Activated CD4-positive, alpha-beta T cell treated with anti-CD3 and anti-CD28 coated beads, Interleukin-2, Interleukin-4, amounts not matched to agents 100 ng/mL and 50 ng/mL, durations not matched to agents 16 hours and 8 hours (primary cell): ENCODE data around the gene FDCSP.
"Not testable (repeated sequence)": the region's sequence is repeated elsewhere in the genome, so short reads cannot be mapped to it uniquely, and the experiment has no call there.

Source experiments
- DNase-seq: peaks from one replicate; pipeline ENCODE4 v3.0.0-alpha.2; 2020; ENCODE audit warnings: low spot score

The FDCSP gene

DNA sequence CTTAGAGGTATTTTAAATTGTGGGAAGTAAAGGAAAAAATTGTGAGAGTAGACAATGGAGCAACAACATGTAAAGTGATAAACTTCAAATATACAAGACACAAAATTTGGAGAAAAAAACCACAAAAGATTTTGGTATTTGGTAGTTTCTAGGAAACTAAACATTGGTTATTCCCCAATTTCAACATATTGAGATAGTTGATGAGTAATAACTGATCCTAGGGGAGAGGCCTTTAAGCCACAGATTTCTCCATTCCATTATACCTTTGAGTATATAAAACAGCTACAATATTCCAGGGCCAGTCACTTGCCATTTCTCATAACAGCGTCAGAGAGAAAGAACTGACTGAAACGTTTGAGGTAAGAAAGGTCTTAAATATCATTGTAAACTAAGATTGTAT, at the start of gene FDCSP:
Gene FDCSP (plus strand): TSS at position 301 of the 400 bp plus-strand sequence. CDS start 5,071 bp downstream, outside the sequence.
- no peak for DNase-seq

DNA sequence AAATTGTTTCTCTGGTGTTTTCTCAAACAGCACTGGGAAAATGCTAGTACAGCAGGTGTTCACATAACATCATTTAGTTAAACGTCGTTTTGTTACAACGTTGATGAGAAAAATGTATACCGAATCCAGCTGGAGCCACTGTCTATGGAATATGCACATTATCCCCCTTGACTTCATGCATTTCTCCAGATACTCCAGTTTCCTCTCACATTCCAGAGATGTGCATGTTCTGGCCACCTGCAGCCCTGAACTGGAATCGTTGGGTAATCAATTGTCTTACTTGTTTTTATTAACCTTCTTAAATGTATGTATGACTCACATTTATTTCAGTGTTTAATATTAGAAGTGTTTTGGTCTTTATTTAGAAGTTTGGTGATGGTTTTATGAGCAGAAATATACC, 48.8 kb upstream of the FDCSP start:
- no peak for DNase-seq

DNA sequence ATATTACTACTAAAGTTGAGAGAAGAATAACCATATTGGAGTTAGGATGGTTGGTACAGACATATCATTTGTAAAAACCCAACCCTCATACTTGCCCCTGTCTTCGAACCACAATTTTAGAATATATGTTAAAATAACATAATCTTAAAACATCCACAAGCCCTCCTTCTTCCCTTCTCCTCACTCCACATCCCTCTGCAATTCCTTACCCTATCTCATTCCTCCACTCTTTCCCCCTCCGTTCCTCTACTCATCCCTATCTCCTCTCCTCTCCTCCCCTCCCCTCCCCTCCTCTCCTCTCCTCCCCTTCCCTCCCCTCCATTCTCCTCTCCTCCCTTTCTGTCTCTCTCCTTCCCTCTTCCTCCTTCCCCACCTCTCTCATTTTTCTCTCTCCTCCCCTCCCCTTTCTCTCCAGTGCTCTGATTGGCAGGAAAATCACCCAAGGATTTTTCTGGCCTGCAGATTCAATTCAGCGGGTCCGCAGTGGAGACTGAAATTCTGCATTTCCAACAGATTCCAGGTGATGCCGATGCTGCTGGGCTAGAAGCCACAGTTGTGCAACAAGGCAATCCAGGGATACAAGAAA, 47.8 kb upstream of the FDCSP start:
- DNase-seq = no peak

DNA sequence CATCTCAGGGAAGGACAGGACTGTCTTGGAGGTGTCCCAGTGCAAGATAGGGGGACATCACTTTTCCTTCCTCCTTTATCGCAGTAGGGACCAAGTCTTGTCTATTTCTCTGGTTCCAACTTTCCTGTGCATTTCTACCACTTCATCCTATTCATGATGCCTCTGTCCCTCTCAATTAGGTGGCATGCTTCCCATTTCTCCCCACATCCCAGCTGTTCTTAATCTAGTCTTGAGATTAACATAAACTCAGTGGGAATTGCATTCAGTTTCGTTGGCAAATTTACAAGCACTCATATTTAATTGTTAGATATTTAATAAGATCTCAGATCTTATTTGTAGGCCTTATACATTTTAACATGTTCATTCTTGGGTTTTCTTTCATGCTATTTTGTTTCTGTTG, 46.1 kb upstream of the FDCSP start:
- no peak for DNase-seq

DNA sequence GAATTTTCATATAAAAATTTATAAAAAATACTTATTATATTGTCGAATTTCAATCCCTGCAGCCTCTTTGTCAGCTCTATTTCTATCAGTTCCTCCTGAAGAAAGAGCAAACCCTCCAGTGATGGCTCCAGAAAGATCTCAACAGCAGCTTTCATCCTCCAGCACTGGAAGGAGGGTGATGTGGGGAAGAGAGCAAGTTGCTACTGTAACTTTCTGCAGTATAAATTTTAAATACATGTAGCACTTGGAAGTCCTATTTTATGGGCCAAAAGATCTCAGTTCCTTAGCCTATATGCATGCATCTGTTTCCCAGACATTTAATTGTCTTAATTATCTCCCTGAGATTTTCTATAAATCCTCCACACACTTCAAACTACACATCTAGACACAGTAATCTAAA, 44.1 kb upstream of the FDCSP start:
- no peak for DNase-seq

DNA sequence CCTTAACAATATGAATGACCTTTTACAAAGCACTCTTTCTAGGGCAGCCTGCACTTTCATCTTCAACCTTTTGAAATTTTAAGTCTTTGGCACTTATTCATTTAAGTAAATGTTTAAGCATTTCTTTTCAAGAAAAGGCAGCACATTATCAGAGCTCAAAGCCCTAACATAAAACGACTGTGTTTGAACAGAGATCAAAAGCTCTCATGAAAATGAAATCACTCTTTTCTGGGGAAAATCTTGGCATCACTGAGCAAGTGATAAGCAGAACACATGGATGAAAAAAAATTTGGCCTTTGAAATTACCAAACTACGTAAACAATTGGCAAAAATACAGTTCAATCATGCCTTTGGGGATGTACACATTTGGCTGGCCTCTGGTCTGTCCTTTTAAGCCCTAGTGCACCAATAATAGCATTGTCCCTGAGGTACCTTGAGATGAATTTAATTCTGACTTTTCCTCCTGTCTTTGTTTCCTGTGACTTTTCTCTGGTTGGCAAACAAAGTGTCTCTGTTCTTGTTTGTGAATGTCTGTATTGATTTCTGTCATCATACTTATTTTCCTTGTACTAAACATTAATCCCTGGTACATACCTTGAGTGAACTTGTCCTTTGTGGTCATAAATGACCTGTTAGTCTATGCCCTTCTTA, 43.3 kb upstream of the FDCSP start:
- no peak for DNase-seq

DNA sequence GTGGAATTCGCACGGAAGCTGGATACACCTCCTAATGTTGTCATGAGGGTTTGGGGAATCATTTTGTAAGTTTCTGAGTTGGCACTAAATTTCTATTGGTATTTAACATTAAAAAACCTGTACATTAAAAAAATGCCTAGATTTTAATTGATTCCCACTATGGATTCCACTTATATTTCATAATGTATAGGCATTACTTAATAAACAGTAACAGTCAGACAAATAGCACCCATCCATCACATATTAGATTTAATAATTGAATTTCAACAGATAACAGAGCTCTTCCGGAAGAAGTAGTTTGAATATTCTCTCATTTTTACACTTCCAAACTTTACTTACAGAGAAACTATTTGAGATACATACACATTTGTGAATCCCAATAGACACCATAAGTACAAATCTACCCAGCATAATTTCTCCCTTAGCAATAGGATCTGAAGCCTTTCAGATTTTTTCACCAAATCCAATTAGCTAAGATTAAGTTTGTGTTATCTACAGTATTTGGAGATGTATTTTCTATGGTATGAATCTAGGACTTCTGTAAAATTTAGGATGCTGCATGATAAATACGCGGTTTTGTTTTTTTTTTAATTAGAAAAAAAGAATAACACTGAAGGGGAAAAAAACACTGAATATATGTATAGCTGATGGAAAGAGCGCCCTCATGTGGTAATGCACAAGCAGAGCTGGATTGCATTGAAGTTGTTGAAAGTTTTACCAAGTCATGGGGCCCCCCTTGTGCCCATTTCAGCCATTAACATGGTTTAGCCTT, 42.6 kb upstream of the FDCSP start:
- DNase-seq = peak; percentile 26

DNA sequence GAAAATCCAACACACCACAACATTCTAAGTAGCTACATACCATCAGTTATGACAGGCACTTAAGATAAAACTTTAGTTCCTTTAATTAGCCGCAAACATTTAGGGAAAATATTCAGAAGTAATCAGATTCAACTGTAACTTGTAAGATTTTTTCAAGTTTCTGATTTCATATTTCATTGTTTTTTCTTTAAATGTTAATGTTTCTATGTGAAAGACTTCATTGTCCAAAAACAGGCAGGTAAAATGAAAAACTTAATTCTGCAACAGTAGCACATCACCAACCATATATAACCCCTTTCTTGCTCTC, 42.0 kb upstream of the FDCSP start:
- DNase-seq = no peak

DNA sequence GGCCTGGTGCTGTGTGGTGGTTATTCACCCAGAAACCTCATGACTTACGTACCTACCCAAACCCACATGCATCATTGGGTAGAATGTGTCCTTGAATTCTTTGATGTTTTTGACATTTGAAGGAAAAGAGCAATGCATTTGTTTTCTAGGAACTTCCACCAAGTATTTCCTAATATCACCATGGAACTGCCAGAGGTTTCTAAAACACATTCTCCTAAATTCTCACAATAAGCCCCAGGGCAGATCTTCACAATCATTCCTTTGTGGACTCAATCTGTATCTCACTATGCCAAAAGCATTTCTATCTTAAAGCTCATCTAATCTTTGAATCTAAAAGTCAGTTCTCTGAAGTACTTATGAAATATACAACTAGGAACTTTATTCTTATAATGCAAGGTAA, 38.7 kb upstream of the FDCSP start:
- no peak for DNase-seq

DNA sequence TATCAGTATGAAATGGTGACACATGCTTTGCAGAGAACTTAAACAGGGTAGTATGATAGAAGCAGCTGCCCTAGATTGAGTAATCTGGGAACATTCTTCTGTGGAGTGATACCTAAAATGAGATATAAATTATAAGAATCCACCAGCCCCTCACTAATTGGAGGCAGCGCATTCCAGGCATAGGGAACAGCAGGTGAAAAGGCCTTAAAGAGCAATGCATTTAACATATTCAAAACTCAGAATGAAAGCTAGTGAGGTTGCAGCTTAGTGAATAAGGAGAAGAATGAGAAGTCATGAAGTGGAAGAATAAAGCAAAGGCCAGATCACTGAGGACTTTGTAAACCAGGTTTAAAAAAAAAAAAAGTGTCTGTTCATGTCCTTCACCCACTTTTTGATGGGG, 35.3 kb upstream of the FDCSP start:
- DNase-seq = no peak

DNA sequence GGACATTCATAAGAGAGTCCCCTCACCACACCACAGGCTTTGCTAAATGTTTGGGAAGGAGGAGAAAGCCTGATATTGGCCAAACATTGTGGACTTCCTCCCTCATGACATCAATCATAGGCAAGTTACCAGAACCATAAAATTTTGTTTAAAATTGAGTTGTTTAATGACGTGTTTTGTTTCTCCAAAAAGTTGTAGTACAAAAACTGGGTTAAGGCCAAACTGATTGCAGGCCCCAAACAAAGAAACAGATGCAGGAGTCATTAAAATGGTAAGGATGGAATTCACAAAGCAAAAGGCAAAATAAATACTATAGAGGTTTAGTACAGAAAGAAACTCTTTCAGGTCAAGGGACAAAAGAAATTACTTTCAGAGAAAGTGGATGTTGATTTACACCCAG, 34.3 kb upstream of the FDCSP start:
- no peak for DNase-seq

DNA sequence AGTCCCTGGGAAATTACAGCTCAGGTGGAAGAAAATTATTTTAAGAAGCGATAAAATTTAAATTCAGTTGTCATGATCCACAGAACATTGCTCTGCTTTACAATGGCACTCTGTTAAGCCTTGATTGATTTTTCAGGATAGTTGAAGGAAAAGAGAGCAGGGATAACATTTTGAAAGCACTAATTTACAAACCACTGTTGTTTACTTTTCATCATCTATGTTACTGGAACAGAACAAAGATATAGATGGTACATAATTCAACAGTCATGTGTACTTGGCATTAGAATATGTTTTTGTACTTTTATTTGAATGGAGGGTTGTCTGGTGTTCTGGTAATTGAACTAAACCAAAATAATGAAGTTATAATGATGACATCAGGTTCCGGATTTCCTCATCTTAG, 33.0 kb upstream of the FDCSP start:
- no peak for DNase-seq

DNA sequence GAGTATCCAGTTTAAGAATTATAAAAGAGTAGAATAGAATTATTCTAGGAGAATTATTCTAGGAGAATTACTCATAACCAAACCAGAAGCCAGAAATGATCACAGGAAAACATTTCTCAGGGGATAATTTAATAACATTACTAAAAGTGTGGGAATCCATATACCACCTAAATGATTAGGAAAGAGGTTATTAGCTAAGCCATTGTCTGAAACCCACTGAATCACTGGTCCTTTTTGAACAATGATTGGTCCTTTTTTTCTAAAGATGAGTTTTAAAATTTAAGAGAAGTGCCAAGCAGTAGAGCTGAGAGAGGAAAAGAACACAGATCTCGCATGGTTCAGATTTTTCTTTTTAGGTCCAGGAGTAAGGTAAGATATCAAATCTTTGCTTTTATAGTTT, 30.5 kb upstream of the FDCSP start, which contains the start of gene ODAM:
Gene ODAM (plus strand): TSS at position 301 of the 400 bp plus-strand sequence. CDS start 819 bp downstream, outside the sequence.
- DNase-seq = no peak

DNA sequence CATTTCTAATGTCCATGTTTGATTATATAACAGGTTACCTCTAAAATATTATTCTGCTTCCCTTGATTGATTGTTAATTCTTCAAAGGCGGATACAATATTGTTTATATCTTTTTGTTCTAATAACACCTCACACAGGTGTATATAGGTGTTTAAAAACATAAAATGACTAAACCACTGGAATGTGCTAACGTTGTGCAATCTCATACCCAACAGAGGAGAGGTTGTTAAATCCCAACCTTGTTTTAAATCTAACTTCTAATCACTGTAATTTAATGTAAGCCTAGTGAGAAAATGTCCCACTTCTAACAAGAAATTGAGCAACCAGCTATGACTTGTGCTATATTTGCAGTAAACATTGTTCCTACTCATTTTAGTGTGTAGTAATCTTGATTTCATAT, 29.1 kb upstream of the FDCSP start:
- no peak for DNase-seq

DNA sequence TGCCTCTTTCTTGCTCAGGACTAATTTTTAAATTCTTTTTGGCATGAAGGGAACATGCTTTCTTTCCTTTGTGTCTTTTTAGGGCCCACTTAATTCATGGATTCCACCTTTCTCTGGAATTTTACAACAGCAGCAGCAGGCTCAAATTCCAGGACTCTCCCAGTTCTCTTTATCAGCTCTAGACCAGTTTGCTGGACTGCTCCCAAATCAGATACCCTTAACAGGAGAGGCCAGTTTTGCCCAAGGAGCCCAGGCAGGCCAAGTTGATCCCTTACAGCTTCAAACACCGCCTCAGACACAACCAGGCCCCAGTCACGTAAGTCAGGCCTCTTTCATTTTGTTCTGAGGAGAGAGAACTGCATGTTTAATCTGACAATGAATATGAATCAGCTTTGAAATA, 28.1 kb upstream of the FDCSP start:
- no peak for DNase-seq

DNA sequence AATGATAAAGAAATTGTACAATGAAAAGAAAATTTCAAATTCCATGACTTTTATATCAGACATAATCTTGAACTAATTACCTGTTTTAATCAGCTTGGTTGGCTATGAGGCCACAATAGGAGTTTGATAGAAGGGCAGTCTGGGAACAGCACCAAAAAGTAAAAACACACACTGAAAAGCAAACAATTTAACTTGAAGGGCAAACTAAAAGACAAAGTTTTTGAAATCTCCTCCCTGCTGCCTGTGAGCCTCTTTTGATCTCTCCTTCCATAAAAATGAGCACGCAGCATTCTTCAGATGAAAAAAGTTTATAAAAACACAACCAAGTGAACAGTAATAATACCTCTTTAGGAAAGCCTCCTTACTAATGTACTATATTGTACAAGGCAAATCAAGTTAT, 22.3 kb upstream of the FDCSP start:
- no peak for DNase-seq

DNA sequence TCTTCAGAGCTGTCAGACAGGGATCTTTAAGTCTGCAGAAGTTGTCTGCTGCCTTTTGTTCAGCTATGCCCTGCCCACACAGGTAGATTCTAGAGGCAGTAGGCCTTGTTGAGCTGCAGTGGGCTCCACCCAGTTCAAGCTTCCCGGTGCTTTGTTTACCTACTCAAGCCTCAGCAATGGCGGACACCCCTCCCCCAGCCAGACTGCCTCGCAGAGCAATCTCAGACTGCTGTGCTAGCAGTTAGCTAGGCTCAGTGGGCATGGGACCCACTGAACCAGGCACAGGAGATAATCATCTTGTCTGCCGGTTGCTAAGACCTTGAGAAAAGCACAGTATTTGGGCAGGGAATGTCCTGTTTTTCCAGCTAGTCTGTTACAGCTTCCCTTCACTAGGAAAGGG, 13.2 kb upstream of the FDCSP start:
- DNase-seq = not testable (repeated sequence)

DNA sequence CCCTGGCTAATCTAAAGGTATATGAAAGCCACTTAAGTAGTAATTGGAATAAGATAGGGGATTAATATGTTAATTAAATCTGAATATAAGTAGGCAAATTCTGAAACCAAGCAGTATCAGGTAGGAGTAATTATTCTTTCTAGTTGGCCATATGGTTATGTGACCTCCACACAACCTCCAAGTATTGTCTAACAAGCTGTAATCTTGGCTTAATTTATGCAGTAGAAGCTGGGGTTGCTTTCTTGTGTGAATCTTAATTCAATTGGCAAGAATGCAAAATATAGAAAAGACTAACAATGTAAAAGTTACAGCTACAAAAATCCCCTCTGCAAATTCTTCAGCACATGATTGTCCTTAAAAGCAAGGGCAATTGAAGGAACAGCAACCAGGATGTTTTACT, 9.8 kb upstream of the FDCSP start:
- DNase-seq = not testable (repeated sequence)

DNA sequence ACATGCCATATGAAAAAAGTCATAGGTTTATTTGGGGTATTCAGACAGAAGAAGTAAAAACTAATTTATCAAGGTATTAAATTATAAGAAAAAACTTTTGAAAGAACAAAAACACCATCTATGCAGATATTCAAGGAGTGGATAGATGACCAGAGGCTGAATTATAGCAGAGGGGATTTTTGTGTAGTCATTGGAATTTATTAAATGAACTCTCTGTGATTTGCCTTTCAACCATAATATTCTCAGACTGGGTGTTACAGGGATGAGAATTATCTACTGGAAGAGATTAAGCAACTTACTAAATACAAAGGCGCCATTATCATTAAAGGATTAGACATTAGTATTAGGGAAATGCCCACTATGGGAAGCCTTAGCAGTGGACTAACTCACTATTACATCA, 9.4 kb upstream of the FDCSP start:
- DNase-seq = not testable (repeated sequence)

DNA sequence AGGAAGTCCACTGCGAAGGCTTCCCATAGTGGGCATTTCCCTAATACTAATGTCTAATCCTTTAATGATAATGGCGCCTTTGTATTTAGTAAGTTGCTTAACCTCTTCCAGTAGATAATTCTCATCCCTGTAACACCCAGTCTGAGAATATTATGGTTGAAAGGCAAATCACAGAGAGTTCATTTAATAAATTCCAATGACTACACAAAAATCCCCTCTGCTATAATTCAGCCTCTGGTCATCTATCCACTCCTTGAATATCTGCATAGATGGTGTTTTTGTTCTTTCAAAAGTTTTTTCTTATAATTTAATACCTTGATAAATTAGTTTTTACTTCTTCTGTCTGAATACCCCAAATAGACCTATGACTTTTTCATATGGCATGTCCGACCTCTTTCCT, 4.5 kb upstream of the FDCSP start:
- not testable (repeated sequence) for DNase-seq

DNA sequence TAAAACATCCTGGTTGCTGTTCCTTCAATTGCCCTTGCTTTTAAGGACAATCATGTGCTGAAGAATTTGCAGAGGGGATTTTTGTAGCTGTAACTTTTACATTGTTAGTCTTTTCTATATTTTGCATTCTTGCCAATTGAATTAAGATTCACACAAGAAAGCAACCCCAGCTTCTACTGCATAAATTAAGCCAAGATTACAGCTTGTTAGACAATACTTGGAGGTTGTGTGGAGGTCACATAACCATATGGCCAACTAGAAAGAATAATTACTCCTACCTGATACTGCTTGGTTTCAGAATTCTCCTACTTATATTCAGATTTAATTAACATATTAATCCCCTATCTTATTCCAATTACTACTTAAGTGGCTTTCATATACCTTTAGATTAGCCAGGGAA, 4.1 kb upstream of the FDCSP start:
- DNase-seq = not testable (repeated sequence)

DNA sequence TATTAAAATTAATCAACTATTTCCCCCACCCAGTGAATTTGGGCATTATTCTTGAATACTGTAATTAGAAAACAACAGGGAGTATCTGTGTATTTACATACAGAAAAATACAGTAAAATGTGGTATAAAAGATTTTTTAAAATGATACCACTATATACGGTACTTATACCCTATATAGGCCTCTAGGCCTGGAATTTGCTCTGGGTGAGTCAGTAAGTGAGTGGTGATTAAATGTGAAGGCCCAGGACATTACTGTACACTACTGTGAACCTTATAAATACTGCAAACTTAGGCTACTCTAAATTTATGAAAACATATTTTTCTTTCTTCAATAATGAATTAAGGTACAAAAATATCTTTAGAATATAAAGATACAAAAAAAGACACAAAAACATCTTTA, 10.2 kb downstream of the FDCSP start:
- DNase-seq = no peak

DNA sequence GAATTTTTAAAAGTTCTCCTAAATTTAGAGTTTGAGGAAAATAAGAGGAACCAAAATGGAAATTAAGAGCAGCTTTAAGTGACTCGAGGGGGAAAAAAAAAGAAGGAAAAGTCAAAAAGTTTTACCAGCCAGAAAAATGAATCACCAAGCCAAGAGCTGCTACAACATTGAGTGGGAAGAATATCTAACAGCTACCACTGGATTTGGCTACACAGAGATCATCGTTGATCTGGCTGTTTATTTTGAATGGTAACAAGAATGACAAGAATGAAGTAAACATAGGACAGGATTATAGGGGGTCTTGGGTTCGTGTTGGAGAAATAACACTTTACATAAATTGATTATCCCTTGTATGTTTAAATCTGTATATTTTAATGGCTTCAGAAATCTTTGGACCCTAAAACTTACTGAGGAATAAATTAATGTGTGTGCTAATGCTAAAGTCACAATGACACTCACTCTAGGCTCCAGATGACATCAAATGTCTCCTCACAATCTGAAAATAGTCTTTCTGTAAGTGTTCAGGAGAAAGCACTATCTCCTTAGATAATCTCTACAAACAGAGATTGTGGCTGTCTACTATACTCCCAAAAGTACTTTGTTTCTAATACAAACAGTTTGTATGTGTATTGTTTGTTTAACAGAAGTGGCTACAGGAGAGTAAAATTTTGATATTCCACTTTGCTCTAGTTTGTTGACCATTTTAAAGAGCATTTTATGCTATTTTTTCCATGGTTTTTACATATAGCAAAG, 13.4 kb downstream of the FDCSP start:
- no peak for DNase-seq
